H1 (cell line): Measurements from ENCODE around the gene STARD8. TPM values are rescaled to one million over a fixed set of nuclear protein-coding genes. Genes with fewer than 3 reads are reported as not detected.

Experiments
- CTCF ChIA-PET: fragments of 300-600 bp; sonication (Branson Sonifier 250); formaldehyde crosslinking; loops from one replicate; lab custom pipeline; 2021; ENCODE audit not compliant: partially characterized antibody; lab: Charles Lee
- POLR2A ChIA-PET: fragments of 300-600 bp; sonication (Branson Sonifier 250); formaldehyde crosslinking; loops from one replicate; lab custom pipeline; 2021; ENCODE audit warnings: inconsistent platforms; ENCODE audit not compliant: partially characterized antibody; lab: Charles Lee
- DNase-seq, 2 experiments: peaks; one replicate each; pipeline versions ENCODE4 v3.0.0 to v3.0.0-alpha.2; 2010 to 2022; ENCODE audit warnings: low spot score in 2 of 2, low read depth in 1 of 2, mixed read lengths in 1 of 2
- FAIRE-seq: peaks from 2 replicates; lab custom pipeline; 2011; peaks lifted over from hg19 to GRCh38; lab: Jason Lieb, UNC
- H2AFZ ChIP-seq: 2 replicates; pipeline ENCODE4 v1.8.1; 2012; ENCODE audit warnings: low read length, inconsistent platforms
- H2AK5ac ChIP-seq: 2 replicates; pipeline ENCODE4 v1.6.1; 2013; ENCODE audit warnings: low read depth, low read length
- H2BK120ac ChIP-seq: replicated peaks from 2 replicates; pipeline ENCODE3; 2013; ENCODE audit warnings: low read depth, low read length, inconsistent platforms
- H2BK12ac ChIP-seq: 2 replicates; pipeline ENCODE4 v1.6.1; 2013; ENCODE audit warnings: low read depth, low read length
- H2BK15ac ChIP-seq: 2 replicates; pipeline ENCODE4 v1.6.1; 2013; ENCODE audit warnings: low read length
- H2BK20ac ChIP-seq: 2 replicates; pipeline ENCODE4 v1.6.1; 2013; ENCODE audit warnings: low read length
- H2BK5ac ChIP-seq: 2 replicates; pipeline ENCODE4 v1.6.1; 2013; ENCODE audit warnings: low read depth, low read length
- H3K14ac ChIP-seq: 2 replicates; pipeline ENCODE4 v1.6.1; 2013; ENCODE audit warnings: inconsistent platforms; ENCODE audit not compliant: insufficient read length
- H3K18ac ChIP-seq: 2 replicates; pipeline ENCODE4 v1.6.1; 2013; ENCODE audit warnings: low read length; ENCODE audit errors: extremely low read depth
- H3K23ac ChIP-seq: 2 replicates; pipeline ENCODE4 v1.6.1; 2013; ENCODE audit warnings: inconsistent platforms; ENCODE audit not compliant: insufficient read length
- H3K23me2 ChIP-seq: 2 replicates; pipeline ENCODE4 v1.6.1; 2013; ENCODE audit warnings: low read depth, low read length
- H3K27ac ChIP-seq: 2 replicates; pipeline ENCODE4 v1.6.1; 2011; ENCODE audit warnings: low read depth, low read length, inconsistent platforms
- H3K27me3 ChIP-seq, 4 experiments: replicated peaks in 1 of 4; 1 replicate in 1 of 4; 2 replicates in 3 of 4; pipeline versions ENCODE4 v1.6.1 to v1.8.1; 2011 to 2013; ENCODE audit warnings: low read length in 3 of 4, mild to moderate bottlenecking in 3 of 4, inconsistent platforms in 2 of 4, mixed read lengths in 2 of 4, moderate library complexity in 1 of 4; ENCODE audit not compliant: control insufficient read depth in 3 of 4, insufficient read depth in 3 of 4; ENCODE audit errors: extremely low read depth in 1 of 4
- H3K36me3 ChIP-seq, 4 experiments: 2 replicates each; pipeline versions ENCODE4 v1.6.1 to v1.8.1; 2011 to 2013; ENCODE audit warnings: mild to moderate bottlenecking in 4 of 4, low read length in 3 of 4, moderate library complexity in 2 of 4, control low read depth in 1 of 4, inconsistent platforms in 1 of 4; ENCODE audit not compliant: insufficient read depth in 4 of 4, control insufficient read depth in 2 of 4
- H3K4ac ChIP-seq: replicated peaks from 2 replicates; pipeline ENCODE3; 2013; ENCODE audit warnings: low read length, low read depth, mixed read lengths, inconsistent platforms; ENCODE audit not compliant: insufficient read length
- H3K4me1 ChIP-seq, 4 experiments: replicated peaks in 1 of 4; 1 replicate in 1 of 4; 2 replicates in 3 of 4; pipeline versions ENCODE4 v1.6.1 to v1.8.1; 2011 to 2013; ENCODE audit warnings: low read length in 3 of 4, inconsistent platforms in 2 of 4, mixed read lengths in 1 of 4; ENCODE audit not compliant: insufficient read depth in 4 of 4, control insufficient read depth in 3 of 4
- H3K4me2 ChIP-seq, 2 experiments: 2 replicates each; pipeline versions ENCODE4 v1.6.1 to v1.8.1; 2011 to 2013; ENCODE audit warnings: low read depth in 2 of 2, low read length in 2 of 2, control low read depth in 1 of 2, inconsistent platforms in 1 of 2, mild to moderate bottlenecking in 1 of 2; ENCODE audit not compliant: insufficient read depth in 1 of 2
- H3K4me3 ChIP-seq, 4 experiments: fragments of 200-600, 300-600 bp in 1 of 4; sonication (generic), shearing (Covaris generic), sonication (Bioruptor Twin) in 1 of 4; 2 replicates each; pipeline versions ENCODE4 v1.5.1 to v1.8.1; 2011 to 2016; ENCODE audit warnings: low read length in 4 of 4, low read depth in 3 of 4, control low read depth in 2 of 4, inconsistent platforms in 2 of 4, mild to moderate bottlenecking in 2 of 4, mixed read lengths in 1 of 4, moderate library complexity in 1 of 4; ENCODE audit not compliant: insufficient read depth in 2 of 4; ENCODE audit errors: extremely low read depth in 1 of 4
- H3K56ac ChIP-seq: replicated peaks from 2 replicates; pipeline ENCODE3; 2013; ENCODE audit warnings: low read depth, mild to moderate bottlenecking, mixed read lengths, low read length, inconsistent platforms; ENCODE audit not compliant: insufficient read length
- H3K79me1 ChIP-seq: 2 replicates; pipeline ENCODE4 v1.6.1; 2013; ENCODE audit warnings: low read depth, low read length, control low read depth
- H3K79me2 ChIP-seq, 2 experiments: 2 replicates each; pipeline versions ENCODE4 v1.6.1 to v1.8.1; 2012 to 2013; ENCODE audit warnings: low read length in 2 of 2, mild to moderate bottlenecking in 2 of 2, inconsistent platforms in 1 of 2; ENCODE audit not compliant: insufficient read depth in 2 of 2, control insufficient read depth in 1 of 2
- H3K9ac ChIP-seq, 4 experiments: replicated peaks in 1 of 4; 1 replicate in 1 of 4; 2 replicates in 3 of 4; pipeline versions ENCODE4 v1.6.1 to v1.8.1; 2011 to 2013; ENCODE audit warnings: low read depth in 3 of 4, low read length in 3 of 4, control low read depth in 2 of 4, mild to moderate bottlenecking in 2 of 4, moderate library complexity in 2 of 4, inconsistent platforms in 1 of 4; ENCODE audit errors: extremely low read depth in 1 of 4
- H3K9me3 ChIP-seq, 2 experiments: 2 replicates each; pipeline versions ENCODE4 v1.6.1 to v1.8.1; 2012 to 2013; ENCODE audit warnings: mild to moderate bottlenecking in 2 of 2, moderate library complexity in 2 of 2, control low read depth in 1 of 2, inconsistent platforms in 1 of 2, low read depth in 1 of 2, low read length in 1 of 2, mixed read lengths in 1 of 2; ENCODE audit not compliant: insufficient read depth in 2 of 2
- H4K20me1 ChIP-seq, 2 experiments: replicated peaks in 1 of 2; 2 replicates each; pipeline versions ENCODE3 to v1.8.1; 2011 to 2013; ENCODE audit warnings: inconsistent platforms in 2 of 2, low read length in 2 of 2, mild to moderate bottlenecking in 1 of 2; ENCODE audit not compliant: insufficient read depth in 2 of 2, control insufficient read depth in 1 of 2
- H4K5ac ChIP-seq: 2 replicates; pipeline ENCODE4 v1.6.1; 2013; ENCODE audit warnings: low read length, low read depth, mixed read lengths, inconsistent platforms; ENCODE audit not compliant: insufficient read length
- H4K8ac ChIP-seq: 2 replicates; pipeline ENCODE4 v1.8.0; 2013; ENCODE audit warnings: mild to moderate bottlenecking, moderate library complexity, low read length, inconsistent platforms; ENCODE audit not compliant: insufficient read depth; ENCODE audit errors: extremely low read depth
- H4K91ac ChIP-seq: replicated peaks from 2 replicates; pipeline ENCODE3; 2013; ENCODE audit warnings: low read length, mixed read lengths, inconsistent platforms; ENCODE audit not compliant: insufficient read length
- KDM4A ChIP-seq: IDR thresholded peaks from one replicate; pipeline ENCODE4 v1.7.1; 2012; ENCODE audit warnings: low read depth, mild to moderate bottlenecking, moderate library complexity, low read length, inconsistent platforms; ENCODE audit not compliant: severe bottlenecking
- SIX5 ChIP-seq: IDR thresholded peaks from 2 replicates; pipeline ENCODE4 v1.6.1; 2011; ENCODE audit warnings: mild to moderate bottlenecking, low read depth, low read length
- SRF ChIP-seq: IDR thresholded peaks from 2 replicates; pipeline ENCODE4 v1.6.1; 2011; ENCODE audit warnings: mild to moderate bottlenecking, low read depth, low read length, moderate library complexity
- WGBS, 2 experiments: shearing (Covaris generic) in 1 of 2; methylation state at CpG; one replicate each; pipeline versions ENCODE4 v1.1.6 to v1.1.7; 2013 to 2015; ENCODE audit warnings: low lambda C conversion rate in 2 of 2, mixed read lengths in 2 of 2, inconsistent platforms in 1 of 2, low coverage in 1 of 2, missing lambda C conversion rate in 1 of 2; ENCODE audit not compliant: insufficient replicate concordance in 2 of 2, insufficient coverage in 1 of 2, insufficient read length in 1 of 2; ENCODE audit errors: extremely low coverage in 1 of 2, missing lambda C conversion rate in 1 of 2; 5-methylcytosine and 5-hydroxymethylcytosine counted together
- polyA plus RNA-seq, 7 experiments: library from polyadenylated mRNA; depleted of rRNA in 3 of 7; stranded (reverse) in 5 of 7; unstranded in 2 of 7; fragments of >200 nt in 5 of 7; fragments of 200-250 nt in 2 of 7; gene quantifications; 1 replicate in 5 of 7; 2 replicates in 1 of 7; 4 replicates in 1 of 7; pipeline versions ENCODE4 v1.2.1 to v1.2.3, GENCODE V29; 2011 to 2013; ENCODE audit warnings: missing spikeins in 2 of 7, mixed read lengths in 2 of 7
- total RNA-seq: library from RNA; stranded (reverse); fragmentation: NEBNext Ultra II Directional; extraction: Animal tissue kit (Norgen Biotek cat#: 25700); gene quantifications from 2 replicates; pipeline ENCODE4 v1.2.1, GENCODE V29; 2021
- TF ChIP-seq, protein P1 (sequence below), 3 experiments: IDR thresholded peaks; 1 replicate in 2 of 3; 2 replicates in 1 of 3; pipeline versions ENCODE4 v1.5.1 to v1.6.1; 2011; ENCODE audit warnings: low read length in 3 of 3, mild to moderate bottlenecking in 3 of 3, inconsistent platforms in 2 of 3, low read depth in 1 of 3, moderate library complexity in 1 of 3; ENCODE audit not compliant: insufficient read depth in 1 of 3; ENCODE audit errors: control extremely low read depth in 1 of 3

STARD8 gene
- total and polyA plus RNA-seq, 2 of the 8 experiments (the other 6 are each of a cell fraction or from before 2014, with no cell fraction given) = 1.8 to 3.8 TPM

- TF ChIP-seq, protein P1, sequence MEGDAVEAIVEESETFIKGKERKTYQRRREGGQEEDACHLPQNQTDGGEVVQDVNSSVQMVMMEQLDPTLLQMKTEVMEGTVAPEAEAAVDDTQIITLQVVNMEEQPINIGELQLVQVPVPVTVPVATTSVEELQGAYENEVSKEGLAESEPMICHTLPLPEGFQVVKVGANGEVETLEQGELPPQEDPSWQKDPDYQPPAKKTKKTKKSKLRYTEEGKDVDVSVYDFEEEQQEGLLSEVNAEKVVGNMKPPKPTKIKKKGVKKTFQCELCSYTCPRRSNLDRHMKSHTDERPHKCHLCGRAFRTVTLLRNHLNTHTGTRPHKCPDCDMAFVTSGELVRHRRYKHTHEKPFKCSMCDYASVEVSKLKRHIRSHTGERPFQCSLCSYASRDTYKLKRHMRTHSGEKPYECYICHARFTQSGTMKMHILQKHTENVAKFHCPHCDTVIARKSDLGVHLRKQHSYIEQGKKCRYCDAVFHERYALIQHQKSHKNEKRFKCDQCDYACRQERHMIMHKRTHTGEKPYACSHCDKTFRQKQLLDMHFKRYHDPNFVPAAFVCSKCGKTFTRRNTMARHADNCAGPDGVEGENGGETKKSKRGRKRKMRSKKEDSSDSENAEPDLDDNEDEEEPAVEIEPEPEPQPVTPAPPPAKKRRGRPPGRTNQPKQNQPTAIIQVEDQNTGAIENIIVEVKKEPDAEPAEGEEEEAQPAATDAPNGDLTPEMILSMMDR (IDR thresholded peaks at IDR 0.05; ENCODE audit: control extremely low read depth in 1 of 3, insufficient read depth in 1 of 3, low read depth in 1 of 3, low read length in 3 of 3) = no peak
- no peak for TF ChIP-seq SIX5
- no peak for TF ChIP-seq KDM4A
- TF ChIP-seq SRF = no peak
- H2AK5ac ChIP-seq = no peak overlapping the region
- H3K36me3 ChIP-seq = no peaks in the 10 kb centered on the region
- no peak overlapping the region for H3K56ac ChIP-seq
- ChIA-PET CTCF (no interaction called here), POLR2A (no interaction called here)
- no peak for FAIRE-seq
- H2BK12ac ChIP-seq = no peak overlapping the region
- no peak for DNase-seq
- no peaks in the 10 kb centered on the region for H4K20me1 ChIP-seq
- no peaks in the 10 kb centered on the region for H3K9me3 ChIP-seq
- no peak overlapping the region for H2AFZ ChIP-seq
- no peak overlapping the region for H3K4ac ChIP-seq
- WGBS, 2 experiments = 100% methylated on average over 1 of the region's 2 CpGs; no CpG with 5 or more reads in 1 of the 2 experiments
- no peak overlapping the region for H3K4me2 ChIP-seq
- no peaks in the 10 kb centered on the region for H3K27me3 ChIP-seq
- H3K79me1 ChIP-seq = no peaks in the 10 kb centered on the region
- H2BK120ac ChIP-seq = no peak overlapping the region
- H2BK5ac ChIP-seq = no peak overlapping the region
- no peak overlapping the region for H3K23ac ChIP-seq
- H3K23me2 ChIP-seq = no peaks in the 10 kb centered on the region
- no peak overlapping the region for H3K9ac ChIP-seq
- H2BK20ac ChIP-seq = no peak overlapping the region
- H4K5ac ChIP-seq = no peak overlapping the region
- no peak overlapping the region for H3K18ac ChIP-seq
- no peak overlapping the region for H3K14ac ChIP-seq
- H3K27ac ChIP-seq = no peak overlapping the region
- H4K91ac ChIP-seq = no peak overlapping the region
- no peaks in the 10 kb centered on the region for H3K4me1 ChIP-seq
- H3K4me3 ChIP-seq = no peak overlapping the region
- H2BK15ac ChIP-seq = no peak overlapping the region
- no peak overlapping the region for H4K8ac ChIP-seq
- no peaks in the 10 kb centered on the region for H3K79me2 ChIP-seq
Measured at GRCh38 chrX:68751372-68751771, 103.9 kb downstream of the STARD8 start.
